HG03565 (cell line): ENCODE measurements around the gene ADGRG3.
A peak's percentile ranks its signal among the peaks of the same experiment; 100 is the strongest.

ENCODE experiments used
- ATAC-seq: cut with Tn5 transposase; IDR thresholded peaks from one replicate; pipeline ENCODE4 v1.9.1; 2021; ENCODE audit warnings: mild to moderate bottlenecking, moderate library complexity; ENCODE audit not compliant: unreplicated experiment

The ADGRG3 gene

GRCh38 chr16:57734925-57735754 lies 67.0 kb downstream of the ADGRG3 start:
- peak; percentile 83 for ATAC-seq

- ATAC-seq, result no peak
These were observed 67.8 kb downstream of the ADGRG3 start, which contains the start of gene KATNB1 for GRCh38 chr16:57735755-57736418. KATNB1 (plus strand) TSS chr16:57735770; CDS start chr16:57737244, 1,474 bp downstream.

GRCh38 chr16:57736419-57737351 lies 68.6 kb downstream of the ADGRG3 start:
- no peak for ATAC-seq

GRCh38 chr16:57738844-57739243 lies 70.7 kb downstream of the ADGRG3 start:
- no peak for ATAC-seq
